ENCODE data around the gene TMA16.

GRCh38 chr4:163462556-163462955 lies 31.9 kb upstream of the TMA16 start:
- TF ChIP-seq EZH2 (IDR thresholded peaks at IDR 0.05) (no peak), POLR2AphosphoS5 (IDR thresholded peaks at IDR 0.05; ENCODE audit: borderline replicate concordance, low read depth, low read length) (no peak)
